ENCODE results near the gene SNX27. TPM values are rescaled to one million over a fixed set of nuclear protein-coding genes. Genes with fewer than 3 reads are reported as not detected.

Gene SNX27
- total and polyA plus RNA-seq, 2 donors (not counting 3 experiments of a cell fraction or from before 2014, with no cell fraction given): 8.1 to 24.9 TPM

- intact Hi-C loops (cut with micrococcal nuclease) (no loop called here), dilution Hi-C loops (cut with MboI; ENCODE audit: extremely low pct_ligation_motif_present, low sequenced_read_pairs) (no loop called here)
- Histone ChIP-seq H3K27ac (ENCODE audit: insufficient read depth, low read depth, low read length) (no peak overlapping the region), H2AFZ (ENCODE audit: low read depth, low read length) (no peak overlapping the region), H3K4me3 (replicated peaks in 1 of 3; ENCODE audit: insufficient read depth in 1 of 3, low read depth in 1 of 3, low read length in 3 of 3) (no peak overlapping the region), H3K9me3 (replicated peaks; ENCODE audit: control insufficient read depth, insufficient read depth, low read length) (no peaks in the 10 kb centered on the region), H3K27me3 (ENCODE audit: control insufficient read depth in 2 of 2, insufficient read depth in 2 of 2, low read length in 2 of 2) (no peaks in the 10 kb centered on the region), H3K36me3 (ENCODE audit: control insufficient read depth in 2 of 2, extremely low read depth in 1 of 2, insufficient read depth in 2 of 2, low read length in 2 of 2) (peaks cover 4 to 5% of the 10 kb centered on the region in 2 experiments), H3K9ac (replicated peaks; ENCODE audit: extremely low read depth, insufficient read depth, low read length) (no peak overlapping the region), H3K4me1 (ENCODE audit: control insufficient read depth, extremely low read depth, insufficient read depth, low read length) (peaks cover 13% of the 10 kb centered on the region), H3K4me2 (ENCODE audit: insufficient read depth, low read length) (no peak overlapping the region), H3K9me1 (replicated peaks; ENCODE audit: control insufficient read depth, extremely low read depth, insufficient read depth, low read length) (no peaks in the 10 kb centered on the region), H3K79me2 (ENCODE audit: control insufficient read depth, insufficient read depth, low read length) (no peaks in the 10 kb centered on the region), H4K20me1 (replicated peaks; ENCODE audit: control insufficient read depth, extremely low read depth, insufficient read depth, low read length) (no peaks in the 10 kb centered on the region)
- no peak for TF ChIP-seq POLR2AphosphoS5 (IDR thresholded peaks at IDR 0.05; ENCODE audit: insufficient read depth, low read depth, low read length)
- no peak for TF ChIP-seq GATA2 (IDR thresholded peaks at IDR 0.05; ENCODE audit: insufficient read depth, insufficient read length, low read depth, low read length)
- BruUV-seq (replicated peaks): no TSS peak
- FAIRE-seq (no peak), DNase-seq (ENCODE audit: low read depth, low spot score) (no peak)
- ChIA-PET CTCF (no interaction called here), POLR2A (no interaction called here)
Observed at GRCh38 chr1:151702936-151703335, 91.1 kb downstream of the SNX27 start.

- H3K27me3 ChIP-seq (ENCODE audit: control insufficient read depth in 2 of 2, insufficient read depth in 2 of 2, low read length in 2 of 2): no peaks in the 10 kb centered on the region
- H3K9me3 ChIP-seq (replicated peaks; ENCODE audit: control insufficient read depth, insufficient read depth, low read length): no peaks in the 10 kb centered on the region
- H3K9me1 ChIP-seq (replicated peaks; ENCODE audit: control insufficient read depth, extremely low read depth, insufficient read depth, low read length): no peaks in the 10 kb centered on the region
- H3K4me1 ChIP-seq (ENCODE audit: control insufficient read depth, extremely low read depth, insufficient read depth, low read length): peaks cover 13% of the 10 kb centered on the region
- no peaks in the 10 kb centered on the region for H4K20me1 ChIP-seq (replicated peaks; ENCODE audit: control insufficient read depth, extremely low read depth, insufficient read depth, low read length)
- no peaks in the 10 kb centered on the region for H3K79me2 ChIP-seq (ENCODE audit: control insufficient read depth, insufficient read depth, low read length)
- ChIA-PET CTCF (interaction anchor here (1.1 kb wide), 1 partner anchor 11 kb away, joined by 3 read pairs; no protein-coding TSS in a partner anchor), POLR2A (no interaction called here)
- intact Hi-C loops (cut with micrococcal nuclease) (no loop called here), dilution Hi-C loops (cut with MboI; ENCODE audit: extremely low pct_ligation_motif_present, low sequenced_read_pairs) (no loop called here)
- no TSS peak for BruUV-seq (replicated peaks)
- no peak overlapping the region for H3K9ac ChIP-seq (replicated peaks; ENCODE audit: extremely low read depth, insufficient read depth, low read length)
- FAIRE-seq (no peak), DNase-seq (ENCODE audit: low read depth, low spot score) (no peak)
- H3K27ac ChIP-seq (ENCODE audit: insufficient read depth, low read depth, low read length): no peak overlapping the region
- TF ChIP-seq MYC (IDR thresholded peaks at IDR 0.05; ENCODE audit: low read depth, low read length) (no peak), JUN (IDR thresholded peaks at IDR 0.05; ENCODE audit: borderline replicate concordance, insufficient read depth, insufficient read length, low read depth) (no peak), GATA2 (IDR thresholded peaks at IDR 0.05; ENCODE audit: insufficient read depth, insufficient read length, low read depth, low read length) (no peak), FOS (IDR thresholded peaks at IDR 0.05; ENCODE audit: borderline replicate concordance, insufficient read depth, low read length) (no peak), MAX (IDR thresholded peaks at IDR 0.05; ENCODE audit: insufficient read depth, insufficient read length) (no peak), POLR2AphosphoS5 (IDR thresholded peaks at IDR 0.05; ENCODE audit: insufficient read depth, low read depth, low read length) (no peak), POLR2A (IDR thresholded peaks at IDR 0.05; ENCODE audit: low read depth, low read length) (no peak), EZH2 (IDR thresholded peaks at IDR 0.05; ENCODE audit: borderline replicate concordance, low read depth, low read length, severe bottlenecking) (no peak), CTCF (IDR thresholded peaks at IDR 0.05; ENCODE audit: extremely low read depth in 1 of 2, insufficient read depth in 1 of 2, low read depth in 1 of 2, low read length in 2 of 2) (no peak)
- H3K36me3 ChIP-seq (ENCODE audit: control insufficient read depth in 2 of 2, extremely low read depth in 1 of 2, insufficient read depth in 2 of 2, low read length in 2 of 2): peaks cover 4 to 5% of the 10 kb centered on the region in 2 experiments
- no peak overlapping the region for H3K4me2 ChIP-seq (ENCODE audit: insufficient read depth, low read length)
- no peak overlapping the region for H3K4me3 ChIP-seq (replicated peaks in 1 of 3; ENCODE audit: insufficient read depth in 1 of 3, low read depth in 1 of 3, low read length in 3 of 3)
- no peak overlapping the region for H2AFZ ChIP-seq (ENCODE audit: low read depth, low read length)
Observed at GRCh38 chr1:151703813-151704212, 92.0 kb downstream of the SNX27 start.

Measured in endothelial cell of umbilical vein (primary cell).